Measurements from ENCODE around the gene NPDC1. TPM values are rescaled to one million over a fixed set of nuclear protein-coding genes. Genes with fewer than 3 reads are reported as not detected.

The NPDC1 gene
- 138 TPM for total RNA-seq

- DNase-seq (ENCODE audit: low spot score) = peak; percentile 83
Observed at GRCh38 chr9:137046088-137046787, at the start of gene NPDC1. TSS of gene NPDC1 (minus strand) at chr9:137046177. CDS start at chr9:137045989, 188 bp downstream.

GRCh38 chr9:137089232-137089947, 43.4 kb upstream of the NPDC1 start:
- DNase-seq (ENCODE audit: low spot score) = no peak

GRCh38 chr9:137088121-137088520, 42.1 kb upstream of the NPDC1 start:
- DNase-seq (ENCODE audit: low spot score) = no peak

DNA sequence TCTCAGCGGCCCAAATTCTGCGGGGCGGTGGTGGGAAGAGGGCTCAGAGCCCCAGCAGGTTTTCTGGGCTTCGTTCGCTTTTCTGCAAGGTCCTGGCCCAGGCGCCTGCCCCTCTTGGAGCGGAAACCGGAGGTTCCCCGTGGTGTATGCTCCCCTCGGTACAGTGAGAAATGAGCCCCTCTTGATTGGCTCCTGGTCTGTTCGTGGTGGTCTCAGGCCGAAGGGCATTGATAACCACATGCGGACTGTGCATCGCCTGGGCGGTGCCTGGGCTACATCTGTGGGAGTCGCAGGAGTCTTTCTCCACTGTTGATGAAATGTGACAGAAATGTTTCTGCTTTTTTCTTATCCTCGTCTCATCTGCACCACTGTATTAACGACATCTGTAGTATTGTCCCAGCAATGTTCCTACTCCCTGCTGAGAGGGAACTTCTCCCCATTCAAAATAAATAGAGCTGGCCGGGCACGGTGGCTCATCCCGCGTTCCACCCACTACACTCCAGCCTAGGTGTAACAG, 41.5 kb upstream of the NPDC1 start:
- DNase-seq (ENCODE audit: low spot score) = no peak

- peak; percentile 99 for DNase-seq (ENCODE audit: low spot score)
Observed at GRCh38 chr9:137086531-137087408, 40.8 kb upstream of the NPDC1 start, which contains the start of gene MAN1B1. TSS of gene MAN1B1 (plus strand) at chr9:137086985. CDS start at chr9:137087000, 15 bp downstream.

GRCh38 chr9:137085920-137086530, 40.0 kb upstream of the NPDC1 start:
- DNase-seq (ENCODE audit: low spot score) = peak; percentile 72

DNA sequence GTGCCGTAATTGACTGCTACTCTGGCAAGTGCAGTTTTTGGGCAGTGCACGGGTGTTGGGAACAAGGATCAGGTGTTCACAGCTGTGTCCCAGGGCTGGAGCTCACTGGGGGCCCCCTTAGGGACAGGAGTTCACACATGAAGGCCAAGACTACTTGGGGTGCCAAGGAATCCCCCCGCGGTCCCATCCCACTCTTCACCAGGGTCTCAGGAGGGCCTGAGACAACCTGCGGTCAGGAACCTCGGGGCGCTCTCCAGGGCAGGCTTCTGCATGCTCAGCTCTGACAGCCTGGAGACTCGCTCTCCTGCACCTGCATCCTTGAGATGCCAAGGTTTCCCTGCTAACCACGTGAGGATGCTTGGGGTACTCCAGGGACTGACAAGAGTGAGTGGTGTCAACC, 38.5 kb upstream of the NPDC1 start:
- no peak for DNase-seq (ENCODE audit: low spot score)

DNA sequence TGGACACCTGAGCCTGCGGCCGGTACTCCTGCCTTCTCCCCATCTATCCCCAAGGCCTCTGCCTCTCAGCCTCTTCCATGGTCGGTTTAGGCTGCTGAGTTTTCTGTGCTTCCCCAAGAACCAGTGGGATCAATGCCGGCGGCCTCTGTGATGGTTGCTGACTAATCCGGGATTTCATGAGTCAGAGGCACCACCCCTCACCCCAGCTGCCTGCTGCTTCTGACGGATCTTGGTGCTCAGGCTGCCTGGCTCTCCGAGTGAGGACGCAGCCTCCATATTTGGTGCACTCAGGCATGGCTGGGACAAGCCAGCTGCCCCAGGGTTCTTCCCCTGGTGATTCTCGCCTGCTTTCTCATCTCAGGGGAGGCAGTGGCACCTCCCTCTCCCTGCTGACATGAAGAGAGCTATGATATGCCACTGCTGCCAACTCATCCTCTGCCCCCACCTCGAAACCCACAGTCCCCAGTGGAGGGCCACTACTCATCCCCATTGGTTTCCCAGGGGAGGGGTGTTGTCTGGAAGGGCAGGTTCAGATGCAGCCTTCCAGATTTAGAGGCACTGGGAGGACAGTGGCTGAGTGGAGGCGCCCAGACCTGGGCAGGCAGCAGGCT, 37.5 kb upstream of the NPDC1 start:
- DNase-seq (ENCODE audit: low spot score) = peak; percentile 63

GRCh38 chr9:137082925-137083290, 36.9 kb upstream of the NPDC1 start:
- no peak for DNase-seq (ENCODE audit: low spot score)

DNA sequence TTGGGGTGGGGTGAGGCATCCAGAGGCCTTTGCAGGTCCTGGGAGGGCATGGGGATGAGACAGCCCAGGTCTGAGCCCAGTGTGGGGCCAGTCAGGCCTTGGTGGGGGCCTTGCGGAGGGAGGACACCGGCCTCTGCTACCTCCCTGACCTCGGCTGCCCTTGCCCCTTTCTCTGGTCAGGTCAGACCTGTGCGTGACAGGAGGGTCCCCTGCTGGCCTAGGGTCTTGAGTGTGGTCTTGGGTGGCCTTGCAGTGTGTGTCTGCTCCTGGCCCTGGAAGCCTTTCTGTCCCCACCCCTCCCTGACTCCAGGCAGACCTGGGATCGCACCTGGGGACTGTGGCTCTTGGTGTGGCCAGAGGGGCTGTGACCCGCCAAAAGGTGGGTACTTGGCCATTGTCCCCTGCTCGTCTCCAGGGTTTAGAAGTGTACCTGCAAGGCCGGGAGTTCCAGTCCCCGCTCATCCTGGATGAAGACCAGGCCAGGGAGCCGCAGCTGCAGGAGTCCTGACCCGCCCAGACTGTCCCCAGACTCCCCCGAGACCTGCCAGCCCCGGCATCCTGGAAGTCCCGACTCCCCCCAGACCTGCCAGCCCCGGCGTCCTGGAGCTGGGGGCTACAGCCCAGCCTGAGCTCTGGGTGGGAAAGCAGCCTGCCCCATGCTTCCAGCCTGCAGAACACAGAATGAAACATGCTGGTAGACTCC, 36.4 kb upstream of the NPDC1 start:
- no peak for DNase-seq (ENCODE audit: low spot score)

GRCh38 chr9:137080260-137081122, 34.5 kb upstream of the NPDC1 start:
- DNase-seq (ENCODE audit: low spot score) = no peak

- no peak for DNase-seq (ENCODE audit: low spot score)
Observed at GRCh38 chr9:137079401-137079787, 33.4 kb upstream of the NPDC1 start.

DNA sequence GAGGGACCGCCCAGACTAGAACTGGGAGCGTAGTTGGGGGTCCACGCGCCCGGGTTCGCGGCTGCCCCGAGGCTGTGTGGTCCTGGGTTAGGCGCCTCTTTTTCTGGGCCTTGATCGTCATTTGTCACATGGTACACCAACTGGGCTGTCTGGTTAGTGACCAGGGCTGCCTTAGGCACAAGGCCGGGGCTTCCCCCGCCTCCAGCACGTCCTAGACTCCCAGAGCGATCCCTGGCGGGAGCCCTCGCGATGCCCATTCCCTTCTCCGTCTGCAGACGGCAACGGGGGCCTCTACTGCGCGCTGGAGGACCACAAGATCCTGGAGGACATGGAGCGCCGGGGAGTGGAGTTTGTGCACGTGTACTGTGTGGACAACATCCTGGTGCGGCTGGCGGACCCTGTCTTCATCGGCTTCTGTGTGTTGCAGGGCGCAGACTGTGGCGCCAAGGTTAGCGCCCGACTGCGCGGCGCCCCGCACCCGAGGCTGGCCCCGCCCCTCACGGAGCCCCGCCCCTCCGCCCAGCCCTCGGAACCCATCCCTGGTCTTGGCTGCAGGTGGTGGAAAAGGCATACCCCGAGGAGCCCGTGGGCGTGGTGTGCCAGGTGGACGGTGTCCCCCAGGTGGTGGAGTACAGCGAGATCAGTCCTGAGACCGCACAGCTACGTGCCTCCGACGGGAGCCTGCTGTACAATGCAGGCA, 32.9 kb upstream of the NPDC1 start:
- no peak for DNase-seq (ENCODE audit: low spot score)

GRCh38 chr9:137077758-137078693, 32.0 kb upstream of the NPDC1 start:
- peak; percentile 53 for DNase-seq (ENCODE audit: low spot score)

DNA sequence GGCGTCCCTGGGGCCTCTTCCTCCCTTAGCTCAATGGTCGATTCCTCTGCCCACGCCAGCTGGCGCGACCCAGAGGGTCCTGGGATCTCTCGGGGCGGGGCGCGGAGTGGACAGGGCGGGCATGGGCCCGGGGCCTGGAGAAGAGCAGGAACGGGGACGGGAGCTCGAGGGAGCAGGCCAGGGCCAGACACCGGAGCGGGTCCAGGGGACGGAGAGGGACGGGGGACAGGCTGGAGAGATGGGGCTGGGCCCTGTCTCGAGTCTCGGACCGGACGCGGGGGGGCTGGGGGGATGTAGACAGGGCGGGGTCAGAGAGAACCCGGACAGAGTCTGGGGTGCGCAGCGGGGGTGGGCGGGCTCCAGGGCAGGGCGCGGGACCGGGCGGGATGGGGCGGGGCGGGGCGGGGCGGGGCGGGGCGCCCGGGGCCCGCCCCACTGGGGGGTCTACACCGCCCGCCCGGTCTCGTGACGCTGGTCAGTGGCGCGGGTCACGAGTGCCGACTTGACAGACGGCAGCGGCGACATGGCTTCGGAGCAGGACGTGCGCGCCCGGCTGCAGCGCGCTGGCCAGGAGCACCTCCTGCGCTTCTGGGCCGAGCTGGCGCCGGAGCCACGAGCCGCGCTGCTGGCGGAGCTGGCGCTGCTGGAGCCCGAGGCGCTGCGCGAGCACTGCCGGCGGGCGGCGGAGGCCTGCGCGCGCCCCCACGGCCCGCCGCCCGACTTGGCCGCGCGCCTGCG, 31.2 kb upstream of the NPDC1 start, which contains the start of gene UAP1L1:
Gene UAP1L1 (plus strand): TSS at position 508 of the 738 bp plus-strand sequence. CDS start 16 bp downstream, at position 524.
- DNase-seq (ENCODE audit: low spot score) = peak; percentile 80

GRCh38 chr9:137076636-137077009, 30.6 kb upstream of the NPDC1 start:
- DNase-seq (ENCODE audit: low spot score) = peak; percentile 47

- DNase-seq (ENCODE audit: low spot score) = no peak
Observed at GRCh38 chr9:137075275-137075775, 29.3 kb upstream of the NPDC1 start.

Measured in ureter (tissue), 1 donor.